Sigmoid colon (tissue), 4 donors: ENCODE measurements around the gene TRDMT1.

Source experiments
- EP300 ChIP-seq, 4 donors: sonication (generic); formaldehyde crosslinking; IDR thresholded peaks; one replicate each; pipeline ENCODE4 v1.6.1; 2017; ENCODE audit warnings: antibody characterized with exemption in 4 of 4
- POLR2AphosphoS5 ChIP-seq, 4 donors: sonication (generic); formaldehyde crosslinking; IDR thresholded peaks; one replicate each; pipeline ENCODE4 v1.6.1; 2017; ENCODE audit warnings: antibody characterized with exemption in 4 of 4

- TF ChIP-seq POLR2AphosphoS5 (IDR thresholded peaks at IDR 0.05) (no peak), EP300 (IDR thresholded peaks at IDR 0.05) (no peak)
Observed at GRCh38 chr10:17213646-17214349, 12.3 kb upstream of the TRDMT1 start.
